ENCODE data around the gene SPINK13.

DNA sequence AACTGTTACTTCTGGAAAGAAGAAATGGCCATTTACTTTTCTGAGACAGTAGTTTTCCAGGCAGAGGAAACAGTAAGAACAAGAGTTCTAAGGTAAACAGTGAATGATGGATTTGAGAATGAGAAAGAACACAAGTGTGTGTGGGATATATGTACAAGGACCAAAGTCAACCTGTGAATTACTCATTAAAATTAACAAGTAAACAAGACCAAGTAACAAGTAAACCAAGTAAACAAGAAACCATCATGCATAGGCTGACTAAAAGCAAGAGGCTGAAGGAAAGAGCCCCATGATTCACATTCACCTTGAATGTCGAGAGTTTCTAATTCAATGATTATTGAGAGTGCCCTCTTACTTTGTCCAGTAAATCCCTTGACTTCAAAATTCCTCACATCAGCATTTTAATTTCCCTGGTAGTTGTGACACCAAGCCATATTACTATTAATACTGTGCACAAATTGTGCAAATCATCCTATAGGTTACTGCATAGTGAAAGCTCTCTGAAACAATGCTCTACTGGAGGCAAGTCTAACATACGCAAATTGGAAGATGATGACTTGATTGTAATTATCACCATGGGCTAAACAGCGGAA lies 40.1 kb upstream of the SPINK13 start:
- no peak for TF ChIP-seq CTCF (IDR thresholded peaks at IDR 0.05; ENCODE audit: control extremely low read depth in 1 of 3, insufficient read depth in 1 of 3, low read depth in 1 of 3, low read length in 3 of 3)
- no peak for TF ChIP-seq E2F6 (IDR thresholded peaks at IDR 0.05)
- TF ChIP-seq POLR2A (IDR thresholded peaks at IDR 0.05; ENCODE audit: control extremely low read depth in 1 of 2, low read depth in 2 of 2, low read length in 2 of 2): no peak
- TF ChIP-seq CTBP2 (IDR thresholded peaks at IDR 0.05; ENCODE audit: borderline replicate concordance, insufficient read depth, insufficient read length, low read length): no peak
- no peak for TF ChIP-seq RXRA (IDR thresholded peaks at IDR 0.05; ENCODE audit: insufficient read depth, low read depth, low read length)
- TF ChIP-seq SIN3A (conservative IDR thresholded peaks at IDR 0.05 in 1 of 2, IDR thresholded peaks at IDR 0.05 in 1 of 2; ENCODE audit: low read depth in 1 of 2, low read length in 2 of 2): no peak
- TF ChIP-seq FOSL1 (IDR thresholded peaks at IDR 0.05; ENCODE audit: insufficient read depth, low read depth, low read length): no peak
- TF ChIP-seq POU5F1 (IDR thresholded peaks at IDR 0.05; ENCODE audit: low read depth, low read length): no peak
- no peak for TF ChIP-seq CEBPB (IDR thresholded peaks at IDR 0.05; ENCODE audit: low read depth, low read length)
- no peak for TF ChIP-seq TAF1 (IDR thresholded peaks at IDR 0.05; ENCODE audit: low read depth, low read length)
- TF ChIP-seq CHD2 (IDR thresholded peaks at IDR 0.05; ENCODE audit: low read length): no peak
- TF ChIP-seq RAD21 (IDR thresholded peaks at IDR 0.05 in 1 of 2, conservative IDR thresholded peaks at IDR 0.05 in 1 of 2; ENCODE audit: low read depth in 2 of 2, low read length in 2 of 2): no peak
- no peak for TF ChIP-seq CREB1 (IDR thresholded peaks at IDR 0.05)
